ENCODE data around the gene NBPF1.
"Not testable (repeated sequence)": the region's sequence is repeated elsewhere in the genome, so short reads cannot be mapped to it uniquely, and the experiment has no call there.

NBPF1 gene

DNA sequence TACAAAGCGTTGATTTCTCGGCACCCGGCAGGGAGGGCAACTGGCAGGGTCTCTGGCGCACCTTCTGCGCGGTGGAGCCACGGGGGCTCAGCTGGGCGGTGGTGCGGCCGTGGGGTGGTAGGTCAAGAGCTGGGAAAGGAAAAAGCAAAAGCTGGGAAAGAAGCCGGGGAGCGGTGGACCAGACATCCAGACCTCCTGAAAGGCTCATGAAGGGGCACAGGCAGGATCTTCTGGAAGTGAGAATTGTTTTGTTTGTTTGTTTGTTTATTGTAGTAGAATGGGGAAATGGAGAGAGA is 92.1 kb downstream of the NBPF1 start:
- intact Hi-C loops (cut with DNase I): no loop called here

GRCh38 chr1:16520435-16521287 is 92.7 kb downstream of the NBPF1 start:
- DNase-seq; intact Hi-C loops (cut with DNase I): not testable (repeated sequence)

More for the DNA sequence above, 92.1 kb downstream of the NBPF1 start:
- no peak for DNase-seq

DNA sequence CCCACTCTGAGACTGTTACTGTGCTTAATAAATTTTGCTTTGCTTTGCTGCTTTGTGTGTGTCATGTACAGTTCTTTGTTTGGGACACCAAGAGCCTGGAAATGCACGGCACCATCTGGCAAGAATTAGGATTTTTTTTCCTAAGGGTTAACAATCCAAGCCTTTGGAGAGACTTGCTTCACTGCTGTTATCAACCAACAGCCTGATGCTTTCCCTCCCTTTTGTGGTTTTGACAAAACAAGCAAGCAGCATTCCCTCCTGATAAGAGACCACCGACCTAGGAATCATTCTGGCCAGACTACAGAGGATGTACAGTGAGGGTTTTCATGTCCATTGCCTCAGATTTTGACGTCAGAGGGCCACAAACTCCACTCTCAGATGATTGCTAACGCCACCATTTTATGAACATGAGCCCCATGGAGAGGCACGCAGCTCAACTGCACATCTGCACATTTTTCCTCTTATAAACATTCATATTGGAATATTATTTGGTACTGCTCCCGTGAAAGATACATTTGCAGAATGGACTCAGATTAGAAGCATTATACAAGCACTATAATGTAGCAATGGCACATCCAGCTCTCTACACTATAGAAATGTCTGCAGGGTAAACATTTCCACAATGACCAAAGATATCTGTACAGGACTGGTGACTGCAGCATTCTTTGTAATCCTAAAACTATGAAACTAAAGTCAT is 94.0 kb downstream of the NBPF1 start:
- intact Hi-C loops (cut with DNase I); DNase-seq: not testable (repeated sequence)

DNA sequence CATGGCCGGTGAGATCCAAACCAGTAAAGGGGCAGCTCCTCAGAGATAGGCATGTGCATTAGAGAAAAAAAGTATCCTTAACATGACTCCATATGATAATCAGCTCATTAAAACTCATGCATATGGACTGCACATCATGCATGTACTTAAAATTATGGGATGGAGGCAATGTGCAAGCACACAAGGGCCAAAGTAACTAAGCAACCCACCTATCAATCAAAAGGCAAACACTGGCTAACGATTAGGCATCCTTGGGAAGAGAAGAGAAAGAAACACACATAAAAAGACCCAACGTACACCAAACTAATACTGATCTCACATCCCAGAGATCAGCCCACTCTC is 94.5 kb downstream of the NBPF1 start:
- intact Hi-C loops (cut with DNase I); DNase-seq: not testable (repeated sequence)

DNA sequence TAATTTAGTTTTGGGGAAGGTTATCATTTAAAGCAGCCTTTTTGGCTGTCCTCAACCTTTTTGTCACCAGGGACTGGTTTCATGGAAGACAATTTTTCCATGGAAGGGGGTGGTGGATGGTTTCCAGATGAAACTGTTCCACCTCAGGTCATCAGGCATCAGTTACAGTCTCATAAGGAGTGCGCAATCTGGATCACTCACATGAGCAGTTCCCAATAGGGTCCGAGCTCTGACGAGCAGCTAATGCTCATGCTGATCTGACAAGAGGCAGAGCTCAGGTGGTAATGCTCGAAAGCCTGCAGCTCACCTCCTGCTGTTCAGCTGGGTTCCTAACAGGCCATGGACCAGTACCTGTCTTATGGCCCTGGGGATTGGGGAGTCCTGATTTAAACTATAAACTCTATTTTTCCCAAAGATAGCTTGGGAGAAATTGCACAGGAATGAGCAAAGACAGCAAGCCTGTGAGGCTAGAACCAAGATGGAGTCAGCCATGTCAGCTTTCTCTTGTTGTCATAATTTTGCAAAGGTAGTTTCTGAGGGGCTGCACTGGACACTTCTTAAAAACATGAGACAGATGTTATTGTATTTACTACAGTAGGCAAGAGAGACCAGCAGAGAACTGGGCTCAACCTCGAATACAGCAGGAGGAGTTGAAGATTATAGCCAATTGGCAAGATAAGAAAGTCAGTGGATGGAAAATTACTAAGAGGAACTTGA is 96.5 kb downstream of the NBPF1 start:
- DNase-seq; intact Hi-C loops (cut with DNase I): not testable (repeated sequence)

GRCh38 chr1:16514107-16515055 is 99.0 kb downstream of the NBPF1 start, which contains the start of gene RNU1-1:
Gene RNU1-1 (minus strand): TSS chr1:16514285.
- intact Hi-C loops (cut with DNase I): not testable (repeated sequence)
- DNase-seq: peak; percentile 54 to 100 (median 88)

DNA sequence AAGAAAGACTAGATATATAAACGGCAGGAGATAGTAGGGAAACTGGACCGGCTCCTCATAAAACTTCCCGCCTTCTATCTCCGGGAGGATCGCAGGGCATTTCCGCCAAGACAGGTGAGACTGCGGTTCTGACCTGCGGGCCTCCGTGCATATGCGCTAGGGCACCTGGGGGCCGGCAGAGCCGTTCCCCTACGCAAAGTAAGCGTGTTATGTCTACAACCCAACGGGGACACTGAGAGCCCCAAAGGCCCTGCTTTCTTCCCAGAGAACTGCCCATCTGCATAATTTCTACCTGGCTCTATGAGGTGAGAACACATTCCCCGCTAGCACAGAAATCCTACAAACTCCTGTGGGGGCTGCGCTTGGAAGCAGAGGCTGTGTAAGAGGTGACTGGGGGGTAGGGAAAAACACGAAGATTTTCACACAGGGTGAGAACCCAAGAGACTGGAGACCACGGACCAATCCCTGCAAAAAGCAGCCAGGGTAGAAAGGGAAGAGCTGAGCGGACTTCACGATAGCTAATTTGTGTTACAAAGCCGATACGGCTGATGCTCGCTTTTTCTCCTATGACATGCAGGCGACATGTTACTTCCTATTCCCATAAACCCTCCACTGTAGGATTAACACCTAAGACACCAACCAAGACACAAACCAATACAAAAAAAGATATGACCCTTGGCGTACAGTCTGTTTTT is 99.8 kb downstream of the NBPF1 start:
- intact Hi-C loops (cut with DNase I): not testable (repeated sequence)
- peak in 1 of 10 donors; percentile 75 for DNase-seq

- peak in 1 of 10 donors; percentile 91 for DNase-seq
- intact Hi-C loops (cut with DNase I): not testable (repeated sequence)
These were observed 100.5 kb downstream of the NBPF1 start for GRCh38 chr1:16512624-16513411.

Data from posterior cingulate gyrus (tissue), 11 donors.